ENCODE results near the gene ABHD8.

Gene ABHD8

GRCh38 chr19:17338433-17339078 lies 35.3 kb upstream of the ABHD8 start:
- POLR2A ChIA-PET: interaction anchor here (1.0 to 9.3 kb wide), 3 partner anchors 31 to 50 kb away, joined by 3 to 107 read pairs (median 8); partner anchors contain the start of genes DDA1 and MRPL34
- TF ChIP-seq CTBP1 (IDR thresholded peaks at IDR 0.05; ENCODE audit: borderline replicate concordance) (no peak), PKNOX1 (IDR thresholded peaks at IDR 0.05) (no peak), L3MBTL2 (conservative IDR thresholded peaks at IDR 0.05) (peak; percentile 18; the same call in 1 of the 2 replicates), TARDBP (IDR thresholded peaks at IDR 0.05) (no peak), ARNT (IDR thresholded peaks at IDR 0.05) (no peak)
- no peak for DNase-seq (ENCODE audit: extremely low spot score)
- CTCF ChIA-PET: no interaction called here

- POLR2A ChIA-PET: interaction anchor here (1.0 to 9.3 kb wide), 3 partner anchors 30 to 51 kb away, joined by 3 to 107 read pairs (median 8); partner anchors contain the start of genes DDA1 and MRPL34
- CTCF ChIA-PET: no interaction called here
- DNase-seq (ENCODE audit: extremely low spot score): peak; percentile 44
- no peak for TF ChIP-seq ELF4 (IDR thresholded peaks at IDR 0.05)
- TF ChIP-seq HDGF (IDR thresholded peaks at IDR 0.05; ENCODE audit: borderline replicate concordance): peak; percentile 78; the same call in 1 of the 2 replicates
Observed at GRCh38 chr19:17337675-17338432, 34.6 kb upstream of the ABHD8 start.

- TF ChIP-seq SUZ12 (IDR thresholded peaks at IDR 0.05): no peak
- TF ChIP-seq FOXA1 (IDR thresholded peaks at IDR 0.05): no peak
- TF ChIP-seq LEF1 (IDR thresholded peaks at IDR 0.05; ENCODE audit: borderline replicate concordance): no peak
- TF ChIP-seq ELF4 (IDR thresholded peaks at IDR 0.05): no peak; the same call in 1 of the 2 replicates
- no peak for TF ChIP-seq NFRKB (IDR thresholded peaks at IDR 0.05)
- no peak for TF ChIP-seq ZNF384 (IDR thresholded peaks at IDR 0.05)
- peak; percentile 92; the same call in 1 of the 2 replicates for TF ChIP-seq SP1 (IDR thresholded peaks at IDR 0.05)
- no peak for TF ChIP-seq FOXK2 (IDR thresholded peaks at IDR 0.05)
- no peak for TF ChIP-seq BHLHE40 (IDR thresholded peaks at IDR 0.05; ENCODE audit: borderline replicate concordance)
- peak; percentile 80 for TF ChIP-seq FOXM1 (IDR thresholded peaks at IDR 0.05; ENCODE audit: borderline replicate concordance)
- TF ChIP-seq L3MBTL2 (conservative IDR thresholded peaks at IDR 0.05): peak; percentile 99
- TF ChIP-seq TARDBP (IDR thresholded peaks at IDR 0.05): no peak
- TF ChIP-seq PKNOX1 (IDR thresholded peaks at IDR 0.05): peak; percentile 82
- peak; percentile 96; the same call in 1 of the 2 replicates for TF ChIP-seq CTBP1 (IDR thresholded peaks at IDR 0.05; ENCODE audit: borderline replicate concordance)
- no peak for TF ChIP-seq HDGF (IDR thresholded peaks at IDR 0.05; ENCODE audit: borderline replicate concordance)
- peak; percentile 54; the same call in 1 of the 2 replicates for TF ChIP-seq ARNT (IDR thresholded peaks at IDR 0.05)
- CTCF ChIA-PET: no interaction called here
- peak; percentile 98 for DNase-seq (ENCODE audit: extremely low spot score)
- POLR2A ChIA-PET: interaction anchor here (1.0 to 9.3 kb wide), 5 partner anchors 8 to 52 kb away, joined by 3 to 107 read pairs (median 6); partner anchors contain the start of genes DDA1 and MRPL34
Observed at GRCh38 chr19:17336872-17337674, 33.8 kb upstream of the ABHD8 start, which contains the start of gene GTPBP3. TSS of gene GTPBP3 (plus strand) at chr19:17337553. CDS start at chr19:17337612, 59 bp downstream.

- ChIA-PET CTCF (interaction anchor here (0.5 to 1.3 kb wide), 5 partner anchors 10 to 54 kb away, joined by 3 to 6 read pairs (median 4); no protein-coding TSS in a partner anchor), POLR2A (interaction anchor here (0.6 to 9.3 kb wide), 4 partner anchors 10 to 720 kb away, joined by 3 to 107 read pairs (median 5); partner anchors contain the start of genes DDA1 and MRPL34)
- no peak for DNase-seq (ENCODE audit: extremely low spot score)
- TF ChIP-seq PKNOX1 (IDR thresholded peaks at IDR 0.05): no peak
- TF ChIP-seq SUZ12 (IDR thresholded peaks at IDR 0.05): no peak
- no peak for TF ChIP-seq FOXA1 (IDR thresholded peaks at IDR 0.05)
Observed at GRCh38 chr19:17335575-17335974, 32.4 kb upstream of the ABHD8 start.

GRCh38 chr19:17334414-17335409 lies 31.5 kb upstream of the ABHD8 start, which contains the start of gene ANO8:
TSS of gene ANO8 (minus strand) at chr19:17334855. CDS start at chr19:17334670, 185 bp downstream.
- POLR2A ChIA-PET: interaction anchor here (0.6 to 9.3 kb wide), 5 partner anchors 11 to 42 kb away, joined by 3 to 107 read pairs (median 4); partner anchors contain the start of genes DDA1 and MRPL34
- CTCF ChIA-PET: interaction anchor here (0.5 to 1.5 kb wide), 5 partner anchors 16 to 73 kb away, joined by 3 to 6 read pairs (median 4); partner anchors contain the start of gene CCDC194
- TF ChIP-seq ARNT (IDR thresholded peaks at IDR 0.05) (peak; percentile 87), SP1 (IDR thresholded peaks at IDR 0.05) (no peak), PKNOX1 (IDR thresholded peaks at IDR 0.05) (peak; percentile 97), FOXM1 (IDR thresholded peaks at IDR 0.05; ENCODE audit: borderline replicate concordance) (peak; percentile 64; the same call in 1 of the 2 replicates)
- DNase-seq (ENCODE audit: extremely low spot score): peak; percentile 90

Data from HEK293T (cell line).